Mesothelial cell of epicardium (in vitro differentiated cells): Measurements from ENCODE around the gene TRABD2A. TPM values are rescaled to one million over a fixed set of nuclear protein-coding genes. Genes with fewer than 3 reads are reported as not detected.
"Not testable (repeated sequence)": the region's sequence is repeated elsewhere in the genome, so short reads cannot be mapped to it uniquely, and the experiment has no call there.

Experiments used
- DNase-seq, 2 experiments: peaks; one replicate each; pipeline ENCODE4 v3.0.0; 2021; ENCODE audit warnings: low spot score in 2 of 2; ENCODE audit not compliant: unreplicated experiment in 2 of 2
- H3K27ac Mint-ChIP-seq: 2 replicates; pipeline ENCODE4 v1.8.0; 2021; ENCODE audit warnings: mixed read lengths
- H3K27me3 Mint-ChIP-seq: 2 replicates; pipeline ENCODE4 v1.8.0; 2021; ENCODE audit warnings: low read depth, mixed read lengths
- H3K36me3 Mint-ChIP-seq: 2 replicates; pipeline ENCODE4 v1.8.0; 2021; ENCODE audit warnings: mixed read lengths
- H3K4me1 Mint-ChIP-seq: 2 replicates; pipeline ENCODE4 v1.8.0; 2021; ENCODE audit warnings: mixed read lengths
- H3K4me3 Mint-ChIP-seq: 2 replicates; pipeline ENCODE4 v1.8.0; 2021; ENCODE audit warnings: mild to moderate bottlenecking, moderate library complexity, mixed read lengths
- H3K9me3 Mint-ChIP-seq: 2 replicates; pipeline ENCODE4 v1.8.0; 2021; ENCODE audit warnings: mixed read lengths
- CTCF ChIP-seq: fragments of 200-600 bp; sonication (generic); IDR thresholded peaks from one replicate; pipeline ENCODE4 v1.5.0; 2021; ENCODE audit warnings: antibody characterized with exemption; ENCODE audit not compliant: unreplicated experiment
- total RNA-seq: library from RNA; stranded (reverse); gene quantifications from 3 replicates; pipeline ENCODE4 v1.2.1, GENCODE V29; 2021

TRABD2A gene
- total RNA-seq, 1 donor from 2014 or later = 0.45 TPM

GRCh38 chr2:84880395-84880644 is 564 bp downstream of the TRABD2A start:
- no peak overlapping the region for H3K27ac Mint-ChIP-seq
- no peak for DNase-seq
- H3K4me1 Mint-ChIP-seq = peaks cover 22% of the 10 kb centered on the region

GRCh38 chr2:84879584-84880394 is 1.1 kb downstream of the TRABD2A start:
- Mint-ChIP-seq H3K9me3 (no peaks in the 10 kb centered on the region), H3K36me3 (no peaks in the 10 kb centered on the region), H3K4me3 (peak overlapping the region; percentile 61), H3K27me3 (peaks cover 98% of the 10 kb centered on the region), H3K4me1 (peaks cover 22% of the 10 kb centered on the region), H3K27ac (no peak overlapping the region)
- no peak for DNase-seq
- TF ChIP-seq CTCF = no peak

More at GRCh38 chr2:84880395-84880644, 564 bp downstream of the TRABD2A start:
- no peaks in the 10 kb centered on the region for H3K9me3 Mint-ChIP-seq
- no peaks in the 10 kb centered on the region for H3K36me3 Mint-ChIP-seq
- H3K4me3 Mint-ChIP-seq = peak overlapping the region; percentile 61
- peaks cover 95% of the 10 kb centered on the region for H3K27me3 Mint-ChIP-seq
- no peak for TF ChIP-seq CTCF

- DNase-seq = no peak
- peaks cover 97% of the 10 kb centered on the region for H3K27me3 Mint-ChIP-seq
- TF ChIP-seq CTCF = no peak
- H3K27ac Mint-ChIP-seq = no peak overlapping the region
- no peaks in the 10 kb centered on the region for H3K9me3 Mint-ChIP-seq
- peaks cover 22% of the 10 kb centered on the region for H3K4me1 Mint-ChIP-seq
- no peak overlapping the region for H3K4me3 Mint-ChIP-seq
- no peaks in the 10 kb centered on the region for H3K36me3 Mint-ChIP-seq
Measured at GRCh38 chr2:84878896-84879583, 1.8 kb downstream of the TRABD2A start.

GRCh38 chr2:84878459-84878858 is 2.4 kb downstream of the TRABD2A start:
- peaks cover 22% of the 10 kb centered on the region for H3K4me1 Mint-ChIP-seq
- H3K36me3 Mint-ChIP-seq = no peaks in the 10 kb centered on the region
- no peaks in the 10 kb centered on the region for H3K9me3 Mint-ChIP-seq
- no peak overlapping the region for H3K27ac Mint-ChIP-seq
- DNase-seq = no peak
- TF ChIP-seq CTCF = no peak
- H3K27me3 Mint-ChIP-seq = peaks cover 95% of the 10 kb centered on the region
- no peak overlapping the region for H3K4me3 Mint-ChIP-seq

- Mint-ChIP-seq H3K36me3 (no peaks in the 10 kb centered on the region), H3K9me3 (no peaks in the 10 kb centered on the region), H3K27me3 (peaks cover 86% of the 10 kb centered on the region), H3K27ac (no peak overlapping the region), H3K4me3 (no peak overlapping the region), H3K4me1 (peaks cover 11% of the 10 kb centered on the region)
- TF ChIP-seq CTCF = no peak
- no peak for DNase-seq
Measured at GRCh38 chr2:84876369-84876768, 4.5 kb downstream of the TRABD2A start.

GRCh38 chr2:84875619-84876018 is 5.3 kb downstream of the TRABD2A start:
- H3K27me3 Mint-ChIP-seq = peaks cover 86% of the 10 kb centered on the region
- H3K4me3 Mint-ChIP-seq, DNase-seq, H3K4me1 Mint-ChIP-seq, H3K9me3 Mint-ChIP-seq, H3K36me3 Mint-ChIP-seq, H3K27ac Mint-ChIP-seq: not testable (repeated sequence)
